Glutamatergic neuron (in vitro differentiated cells): ENCODE measurements around the gene CHST9. TPM values are rescaled to one million over a fixed set of nuclear protein-coding genes. Genes with fewer than 3 reads are reported as not detected.

Experiments
- DNase-seq: peaks from one replicate; pipeline ENCODE4 v3.0.0; 2022
- H3K27ac Mint-ChIP-seq: one replicate; pipeline ENCODE4 v1.8.0; 2020; ENCODE audit warnings: mild to moderate bottlenecking, mixed read lengths, inconsistent platforms; ENCODE audit not compliant: unreplicated experiment
- H3K27me3 Mint-ChIP-seq: one replicate; pipeline ENCODE4 v1.8.0; 2020; ENCODE audit warnings: mild to moderate bottlenecking, moderate library complexity, mixed read lengths, inconsistent platforms; ENCODE audit not compliant: unreplicated experiment
- H3K36me3 Mint-ChIP-seq: one replicate; pipeline ENCODE4 v1.8.0; 2020; ENCODE audit warnings: mild to moderate bottlenecking, mixed read lengths, inconsistent platforms; ENCODE audit not compliant: unreplicated experiment
- H3K4me1 Mint-ChIP-seq: one replicate; pipeline ENCODE4 v1.8.0; 2020; ENCODE audit warnings: mild to moderate bottlenecking, low read depth, mixed read lengths, inconsistent platforms; ENCODE audit not compliant: unreplicated experiment
- H3K4me3 Mint-ChIP-seq: one replicate; pipeline ENCODE4 v1.8.0; 2020; ENCODE audit warnings: mild to moderate bottlenecking, mixed read lengths, inconsistent platforms; ENCODE audit not compliant: unreplicated experiment
- H3K9me3 Mint-ChIP-seq: one replicate; pipeline ENCODE4 v1.8.0; 2020; ENCODE audit warnings: mild to moderate bottlenecking, moderate library complexity, mixed read lengths, inconsistent platforms; ENCODE audit not compliant: unreplicated experiment
- total RNA-seq: library from RNA; stranded (reverse); fragmentation: NEBNext Ultra II Directional; extraction: Animal tissue kit (Norgen Biotek cat#: 25700); gene quantifications from one replicate; pipeline ENCODE4 v1.2.1, GENCODE V29; 2021; ENCODE audit not compliant: unreplicated experiment
- TF ChIP-seq, protein P1 (sequence below): fragments of 200-600 bp; sonication (generic); IDR thresholded peaks from one replicate; pipeline ENCODE4 v1.5.0; 2021; ENCODE audit not compliant: partially characterized antibody, unreplicated experiment

Gene CHST9
- total RNA-seq, 1 donor from 2014 or later: not detected

DNA sequence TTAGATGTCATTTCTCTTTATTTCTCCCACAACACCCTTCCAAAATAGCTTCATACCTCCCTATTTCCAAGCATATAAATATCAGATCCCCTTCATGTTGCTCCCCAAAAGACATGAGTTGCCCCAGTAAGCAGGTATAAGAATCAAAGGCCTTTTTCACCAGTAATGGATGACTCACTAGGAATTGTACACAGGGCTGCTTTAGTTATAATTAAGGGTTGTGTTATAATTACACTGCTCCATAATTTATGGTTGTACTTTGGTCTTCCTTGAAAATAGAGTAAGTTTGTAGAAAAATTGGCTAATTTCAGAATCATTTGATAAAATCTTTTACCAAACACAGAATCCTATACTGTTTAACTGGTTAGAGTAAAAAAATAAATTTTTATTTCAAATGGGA lies 310.8 kb downstream of the CHST9 start:
- H3K27me3 Mint-ChIP-seq: no peaks in the 10 kb centered on the region

DNA sequence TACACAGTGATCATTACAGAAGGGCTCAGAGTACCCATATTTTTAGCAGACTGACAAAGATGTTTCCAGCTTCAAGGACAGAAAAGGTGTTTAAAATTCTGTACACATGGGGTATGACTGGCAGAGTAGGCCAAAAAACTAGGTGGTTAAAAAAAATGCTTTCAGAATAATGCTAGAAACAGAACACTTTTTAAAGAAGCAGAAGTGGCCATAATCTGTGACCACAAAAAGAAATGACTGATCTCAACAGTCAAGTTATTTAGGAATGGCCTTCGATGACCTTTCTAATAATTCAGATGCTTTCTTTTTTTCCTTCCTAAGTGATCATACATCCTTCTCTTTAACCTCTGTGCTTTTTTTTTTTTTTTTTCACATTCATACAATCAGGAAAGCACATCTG lies 315.5 kb downstream of the CHST9 start:
- Mint-ChIP-seq H3K36me3 (no peaks in the 10 kb centered on the region), H3K4me3 (no peak overlapping the region), H3K27me3 (no peaks in the 10 kb centered on the region), H3K27ac (no peak overlapping the region), H3K4me1 (no peaks in the 10 kb centered on the region), H3K9me3 (no peaks in the 10 kb centered on the region)
- DNase-seq: no peak
- TF ChIP-seq, protein P1, sequence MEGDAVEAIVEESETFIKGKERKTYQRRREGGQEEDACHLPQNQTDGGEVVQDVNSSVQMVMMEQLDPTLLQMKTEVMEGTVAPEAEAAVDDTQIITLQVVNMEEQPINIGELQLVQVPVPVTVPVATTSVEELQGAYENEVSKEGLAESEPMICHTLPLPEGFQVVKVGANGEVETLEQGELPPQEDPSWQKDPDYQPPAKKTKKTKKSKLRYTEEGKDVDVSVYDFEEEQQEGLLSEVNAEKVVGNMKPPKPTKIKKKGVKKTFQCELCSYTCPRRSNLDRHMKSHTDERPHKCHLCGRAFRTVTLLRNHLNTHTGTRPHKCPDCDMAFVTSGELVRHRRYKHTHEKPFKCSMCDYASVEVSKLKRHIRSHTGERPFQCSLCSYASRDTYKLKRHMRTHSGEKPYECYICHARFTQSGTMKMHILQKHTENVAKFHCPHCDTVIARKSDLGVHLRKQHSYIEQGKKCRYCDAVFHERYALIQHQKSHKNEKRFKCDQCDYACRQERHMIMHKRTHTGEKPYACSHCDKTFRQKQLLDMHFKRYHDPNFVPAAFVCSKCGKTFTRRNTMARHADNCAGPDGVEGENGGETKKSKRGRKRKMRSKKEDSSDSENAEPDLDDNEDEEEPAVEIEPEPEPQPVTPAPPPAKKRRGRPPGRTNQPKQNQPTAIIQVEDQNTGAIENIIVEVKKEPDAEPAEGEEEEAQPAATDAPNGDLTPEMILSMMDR: no peak

More for the DNA sequence above, 310.8 kb downstream of the CHST9 start:
- Mint-ChIP-seq H3K9me3 (no peaks in the 10 kb centered on the region), H3K27ac (no peak overlapping the region), H3K4me1 (no peaks in the 10 kb centered on the region), H3K36me3 (no peaks in the 10 kb centered on the region), H3K4me3 (no peak overlapping the region)
- no peak for DNase-seq
- TF ChIP-seq, protein P1: no peak

DNA sequence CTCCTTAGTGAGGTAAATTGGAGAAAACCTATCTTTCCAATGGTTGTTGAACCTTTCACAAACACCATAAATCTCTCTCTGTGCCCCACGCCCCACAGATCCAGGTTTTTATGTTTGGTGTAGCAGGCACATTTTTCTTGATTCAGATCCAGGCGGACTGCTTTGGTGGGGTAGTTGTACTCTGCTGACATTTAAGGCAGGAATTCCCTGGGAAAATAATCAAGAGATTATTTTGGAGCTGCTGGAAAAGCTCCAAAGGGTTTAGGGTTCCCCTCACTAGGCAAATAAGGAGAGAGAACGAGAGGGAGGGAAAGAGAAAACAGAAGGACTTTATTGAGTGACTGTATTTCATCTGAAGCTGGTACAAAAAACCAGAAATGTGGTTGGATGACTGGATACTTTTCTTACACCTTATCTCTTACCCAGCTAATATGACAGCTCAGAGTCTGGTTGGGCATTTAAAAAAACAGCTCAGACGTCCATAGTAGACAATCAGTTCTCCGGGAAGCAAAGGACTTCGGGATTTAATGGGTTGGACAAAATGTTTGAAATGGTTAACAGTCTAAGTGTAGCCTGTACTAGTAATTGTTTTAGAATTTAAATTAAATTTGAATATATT lies 316.0 kb downstream of the CHST9 start:
- TF ChIP-seq, protein P1: no peak
- no peaks in the 10 kb centered on the region for H3K36me3 Mint-ChIP-seq
- H3K4me3 Mint-ChIP-seq: no peak overlapping the region
- no peak for DNase-seq
- H3K9me3 Mint-ChIP-seq: no peaks in the 10 kb centered on the region
- no peaks in the 10 kb centered on the region for H3K4me1 Mint-ChIP-seq
- H3K27me3 Mint-ChIP-seq: no peaks in the 10 kb centered on the region
- H3K27ac Mint-ChIP-seq: no peak overlapping the region

DNA sequence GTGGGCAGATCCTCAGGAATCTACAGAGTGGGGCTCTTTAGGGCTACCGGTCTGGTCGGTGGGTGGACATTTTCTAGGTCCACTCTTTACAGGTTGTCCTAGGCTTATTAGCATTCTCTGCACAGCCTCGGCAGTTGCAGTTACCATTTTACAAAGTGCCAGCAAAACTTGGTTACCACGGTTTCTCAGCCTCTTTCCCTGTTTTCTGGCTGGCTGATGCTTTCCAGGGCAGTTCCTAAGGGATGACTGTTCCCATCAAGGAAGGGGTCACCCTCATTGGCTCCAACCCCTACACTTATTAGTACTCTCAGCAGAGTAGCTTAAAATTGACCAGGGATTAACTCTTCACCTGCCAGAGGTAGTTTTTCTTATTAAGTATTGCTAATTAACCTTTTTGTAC lies 317.6 kb downstream of the CHST9 start:
- peaks cover 5% of the 10 kb centered on the region for H3K27me3 Mint-ChIP-seq
- no peaks in the 10 kb centered on the region for H3K9me3 Mint-ChIP-seq
- H3K27ac Mint-ChIP-seq: no peak overlapping the region
- TF ChIP-seq, protein P1: no peak
- no peaks in the 10 kb centered on the region for H3K4me1 Mint-ChIP-seq
- no peaks in the 10 kb centered on the region for H3K36me3 Mint-ChIP-seq
- no peak overlapping the region for H3K4me3 Mint-ChIP-seq
- no peak for DNase-seq

DNA sequence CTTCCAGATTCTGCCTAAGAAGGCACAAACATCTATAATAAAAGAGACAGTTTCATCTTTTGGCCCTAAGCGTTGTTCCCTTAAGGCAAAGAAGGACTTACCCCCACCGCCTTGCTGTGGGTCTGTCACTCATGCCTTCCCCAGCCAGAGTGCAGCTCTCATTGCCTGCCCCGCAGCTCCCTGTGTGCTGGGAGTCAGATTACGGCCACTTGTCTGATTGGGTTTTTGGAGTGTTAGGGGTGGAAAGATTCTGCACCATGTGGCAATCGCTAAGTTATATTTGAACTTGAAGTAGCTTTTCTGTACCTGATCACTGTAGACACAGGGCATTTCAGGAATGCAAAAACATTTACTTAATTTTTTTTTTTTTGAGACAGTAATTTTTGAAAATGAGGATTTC lies 319.6 kb downstream of the CHST9 start, which contains the start of gene AQP4:
Gene AQP4 (minus strand): TSS at position 151 of the 400 bp plus-strand sequence. CDS start 18 bp downstream, at position 133.
- Mint-ChIP-seq H3K9me3 (no peaks in the 10 kb centered on the region), H3K27me3 (peaks cover 5% of the 10 kb centered on the region), H3K36me3 (no peaks in the 10 kb centered on the region), H3K4me3 (no peak within 1 kb of the TSS), H3K4me1 (no peaks in the 10 kb centered on the region), H3K27ac (no peak within 1 kb of the TSS)
- TF ChIP-seq, protein P1: no peak
- DNase-seq: no peak
